Upper lobe of left lung (tissue), 6 donors: ENCODE measurements around the gene ZNF256. TPM values are rescaled to one million over a fixed set of nuclear protein-coding genes. Genes with fewer than 3 reads are reported as not detected.
"Not testable (repeated sequence)": the region's sequence is repeated elsewhere in the genome, so short reads cannot be mapped to it uniquely, and the experiment has no call there.

ENCODE experiments used
- ATAC-seq, 2 donors: fragments of 200-7000 bp; cut with Tn5 transposase; one replicate each; pipeline ENCODE4 v1.9.1; 2022; ENCODE audit warnings: mild to moderate bottlenecking in 2 of 2, moderate library complexity in 2 of 2; ENCODE audit not compliant: low FRiP score in 2 of 2
- DNase-seq, 2 donors: peaks; one replicate each; pipeline ENCODE4 v3.0.0-alpha.2; 2019 to 2020
- H3K27ac ChIP-seq, 4 donors: fragments of 200-600 bp; sonication (generic); one replicate each; pipeline ENCODE4 v1.5.1; 2016 to 2019
- H3K27me3 ChIP-seq, 4 donors: fragments of 200-600 bp; sonication (generic); one replicate each; pipeline ENCODE4 v1.5.1; 2017 to 2019
- H3K36me3 ChIP-seq, 4 donors: fragments of 200-600 bp; sonication (generic); one replicate each; pipeline ENCODE4 v1.5.1; 2016 to 2019
- H3K4me1 ChIP-seq, 4 donors: fragments of 200-600 bp; sonication (generic); one replicate each; pipeline ENCODE4 v1.5.1; 2018 to 2019
- H3K4me3 ChIP-seq, 4 donors: fragments of 200-600 bp; sonication (generic); one replicate each; pipeline ENCODE4 v1.5.1; 2017 to 2019; ENCODE audit warnings: mild to moderate bottlenecking in 2 of 4, moderate library complexity in 1 of 4
- H3K9me3 ChIP-seq, 4 donors: fragments of 200-600 bp; sonication (generic); one replicate each; pipeline ENCODE4 v1.5.1; 2018 to 2019
- CTCF ChIP-seq, 6 experiments: fragments of 450-650 bp in 4 of 6; fragments of 200-600 bp in 2 of 6; sonication (generic) in 2 of 6; IDR thresholded peaks; one replicate each; pipeline ENCODE4 v1.5.1; 2016 to 2019; ENCODE audit warnings: antibody characterized with exemption in 6 of 6
- EP300 ChIP-seq, 4 donors: sonication (generic); formaldehyde crosslinking; IDR thresholded peaks; one replicate each; pipeline ENCODE4 v1.5.1; 2017; ENCODE audit warnings: antibody characterized with exemption in 4 of 4, control low read depth in 2 of 4
- POLR2A ChIP-seq, 4 donors: fragments of 450-650 bp; IDR thresholded peaks; one replicate each; pipeline ENCODE4 v1.5.1; 2016 to 2017; ENCODE audit warnings: antibody characterized with exemption in 4 of 4, mild to moderate bottlenecking in 2 of 4
- POLR2AphosphoS5 ChIP-seq, 2 donors: sonication (generic); formaldehyde crosslinking; IDR thresholded peaks; one replicate each; pipeline ENCODE4 v1.5.1; 2017; ENCODE audit warnings: antibody characterized with exemption in 2 of 2
- WGBS, 2 donors: methylation state at CpG; one replicate each; pipeline ENCODE4 v1.1.5; 2017 to 2018; 5-methylcytosine and 5-hydroxymethylcytosine counted together
- total RNA-seq, 6 donors: library from RNA; depleted of rRNA in 4 of 6; stranded (reverse); fragments of >200 nt in 4 of 6; gene quantifications; one replicate each; pipeline versions ENCODE4 v1.1.0 to v1.2.1, GENCODE V29; 2016 to 2021
- donor health status: DM: no; HTN: no; CAD: no; lungs with moderate emphysema.
- donor health status: DM: no; HTN: yes; CAD: no; lungs with severe emphysema.

Gene ZNF256
- total RNA-seq, 6 donors from 2014 or later = 1.1 to 4.9 (median 3.4) TPM

GRCh38 chr19:57934820-57935665, 12.5 kb downstream of the ZNF256 start, which contains the start of gene ZNF418:
Gene ZNF418 (minus strand): TSS chr19:57935402. CDS start chr19:57933822, 1,580 bp downstream.
- Histone ChIP-seq H3K9me3 (peaks cover 23 to 93% (median 70%) of the 10 kb centered on the region in 4 donors), H3K4me3 (peak within 1 kb of the TSS; percentile 27 to 77 (median 63)), H3K27ac (peak within 1 kb of the TSS; percentile 24 to 79 (median 62)), H3K27me3 (no peaks in the 10 kb centered on the region), H3K4me1 (peaks cover 0 to 9% (median 1%) of the 10 kb centered on the region in 4 donors), H3K36me3 (peaks cover 0 to 6% (median 2%) of the 10 kb centered on the region in 4 donors)
- WGBS, 2 donors = 10 to 16% methylated on average over 8 to 37 of the region's 54 CpGs
- ATAC-seq (peak; percentile 89), DNase-seq (peak; percentile 55 to 87)
- TF ChIP-seq CTCF (IDR thresholded peaks at IDR 0.05) (no peak), POLR2A (IDR thresholded peaks at IDR 0.05) (no peak), EP300 (IDR thresholded peaks at IDR 0.05) (no peak), POLR2AphosphoS5 (IDR thresholded peaks at IDR 0.05) (peak in 1 of 2 donors; percentile 32)

- no peak for TF ChIP-seq EP300 (IDR thresholded peaks at IDR 0.05)
- no peak for TF ChIP-seq CTCF (IDR thresholded peaks at IDR 0.05)
- no peak for TF ChIP-seq POLR2AphosphoS5 (IDR thresholded peaks at IDR 0.05)
- TF ChIP-seq POLR2A (IDR thresholded peaks at IDR 0.05) = no peak
- Histone ChIP-seq H3K36me3 (peaks cover 0 to 26% (median 19%) of the 10 kb centered on the region in 4 donors), H3K27me3 (no peaks in the 10 kb centered on the region), H3K4me3 (no peak overlapping the region), H3K4me1 (no peaks in the 10 kb centered on the region), H3K27ac (no peak overlapping the region), H3K9me3 (peaks cover 9 to 85% (median 76%) of the 10 kb centered on the region in 4 donors)
- DNase-seq (no peak), ATAC-seq (no peak)
- WGBS, 2 donors = 98% methylated on average over 4 of the region's 4 CpGs
Measured at GRCh38 chr19:57927587-57927986, 19.9 kb downstream of the ZNF256 start.

- 1% methylated on average over 46 to 48 of the region's 51 CpGs for WGBS, 2 donors
Measured at GRCh38 chr19:57916168-57916995, 31.1 kb downstream of the ZNF256 start, which contains the start of gene ZNF417. Gene ZNF417 (minus strand): TSS chr19:57916592. CDS start chr19:57916411, 181 bp downstream.

More at GRCh38 chr19:57916168-57916995, 31.1 kb downstream of the ZNF256 start, which contains the start of gene ZNF417:
- peak within 1 kb of the TSS; percentile 88 to 95 (median 90) for H3K4me3 ChIP-seq
- H3K27me3 ChIP-seq = not testable (repeated sequence)
- peak; percentile 90 to 92 for DNase-seq
- H3K9me3 ChIP-seq = peaks cover 0 to 13% (median 10%) of the 10 kb centered on the region in 4 donors
- peak; percentile 97 to 100 for ATAC-seq
- TF ChIP-seq CTCF (IDR thresholded peaks at IDR 0.05) (peak in 3 of 6 experiments; percentile 8 to 31 (median 18)), POLR2AphosphoS5 (IDR thresholded peaks at IDR 0.05) (peak; percentile 84 to 86), POLR2A (IDR thresholded peaks at IDR 0.05) (peak in 1 of 4 donors; percentile 75)
- peak within 1 kb of the TSS; percentile 80 to 88 (median 86) for H3K27ac ChIP-seq
- H3K36me3 ChIP-seq = peaks cover 0 to 28% (median 10%) of the 10 kb centered on the region in 4 donors
- H3K4me1 ChIP-seq = peaks cover 9 to 16% (median 12%) of the 10 kb centered on the region in 4 donors
